ENCODE measurements around the gene XAGE3.

Gene XAGE3

GRCh38 chrX:52839137-52839536, 28.7 kb downstream of the XAGE3 start:
- DNase-seq (ENCODE audit: low spot score) = no peak

GRCh38 chrX:52830551-52830950, 37.3 kb downstream of the XAGE3 start:
- DNase-seq (ENCODE audit: low spot score) = no peak

GRCh38 chrX:52824608-52825007, 43.3 kb downstream of the XAGE3 start:
- no peak for DNase-seq (ENCODE audit: low spot score)

- DNase-seq (ENCODE audit: low spot score) = no peak
Measured at GRCh38 chrX:52821079-52821760, 46.7 kb downstream of the XAGE3 start.

GRCh38 chrX:52819788-52820187, 48.1 kb downstream of the XAGE3 start:
- DNase-seq (ENCODE audit: low spot score) = no peak

Measured in HuH-7.5 (cell line).